ENCODE data around the gene CXCL11.

- TF ChIP-seq, protein P1, sequence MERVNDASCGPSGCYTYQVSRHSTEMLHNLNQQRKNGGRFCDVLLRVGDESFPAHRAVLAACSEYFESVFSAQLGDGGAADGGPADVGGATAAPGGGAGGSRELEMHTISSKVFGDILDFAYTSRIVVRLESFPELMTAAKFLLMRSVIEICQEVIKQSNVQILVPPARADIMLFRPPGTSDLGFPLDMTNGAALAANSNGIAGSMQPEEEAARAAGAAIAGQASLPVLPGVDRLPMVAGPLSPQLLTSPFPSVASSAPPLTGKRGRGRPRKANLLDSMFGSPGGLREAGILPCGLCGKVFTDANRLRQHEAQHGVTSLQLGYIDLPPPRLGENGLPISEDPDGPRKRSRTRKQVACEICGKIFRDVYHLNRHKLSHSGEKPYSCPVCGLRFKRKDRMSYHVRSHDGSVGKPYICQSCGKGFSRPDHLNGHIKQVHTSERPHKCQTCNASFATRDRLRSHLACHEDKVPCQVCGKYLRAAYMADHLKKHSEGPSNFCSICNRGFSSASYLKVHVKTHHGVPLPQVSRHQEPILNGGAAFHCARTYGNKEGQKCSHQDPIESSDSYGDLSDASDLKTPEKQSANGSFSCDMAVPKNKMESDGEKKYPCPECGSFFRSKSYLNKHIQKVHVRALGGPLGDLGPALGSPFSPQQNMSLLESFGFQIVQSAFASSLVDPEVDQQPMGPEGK (CRISPR knock-in tag; IDR thresholded peaks at IDR 0.05; ENCODE audit: borderline replicate concordance), result no peak
- TF ChIP-seq, protein P2, sequence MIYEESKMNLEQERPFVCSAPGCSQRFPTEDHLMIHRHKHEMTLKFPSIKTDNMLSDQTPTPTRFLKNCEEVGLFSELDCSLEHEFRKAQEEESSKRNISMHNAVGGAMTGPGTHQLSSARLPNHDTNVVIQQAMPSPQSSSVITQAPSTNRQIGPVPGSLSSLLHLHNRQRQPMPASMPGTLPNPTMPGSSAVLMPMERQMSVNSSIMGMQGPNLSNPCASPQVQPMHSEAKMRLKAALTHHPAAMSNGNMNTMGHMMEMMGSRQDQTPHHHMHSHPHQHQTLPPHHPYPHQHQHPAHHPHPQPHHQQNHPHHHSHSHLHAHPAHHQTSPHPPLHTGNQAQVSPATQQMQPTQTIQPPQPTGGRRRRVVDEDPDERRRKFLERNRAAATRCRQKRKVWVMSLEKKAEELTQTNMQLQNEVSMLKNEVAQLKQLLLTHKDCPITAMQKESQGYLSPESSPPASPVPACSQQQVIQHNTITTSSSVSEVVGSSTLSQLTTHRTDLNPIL (CRISPR knock-in tag; IDR thresholded peaks at IDR 0.05; ENCODE audit: low read depth), result no peak
- no peak for TF ChIP-seq RARB (CRISPR knock-in tag; IDR thresholded peaks at IDR 0.05)
- no peak for TF ChIP-seq CSDC2 (CRISPR knock-in tag; IDR thresholded peaks at IDR 0.05)
- no peak for TF ChIP-seq OSR1 (CRISPR knock-in tag; IDR thresholded peaks at IDR 0.05)
Observed at GRCh38 chr4:76060506-76060905, 24.6 kb upstream of the CXCL11 start.
